Stimulated activated CD4-positive, alpha-beta T cell treated with anti-CD3 and anti-CD28 coated beads, Interleukin-4, amount 100 ng/mL, for 48 hours (primary cell): ENCODE results near the gene GOLGA6C.
"Not testable (repeated sequence)": the region's sequence is repeated elsewhere in the genome, so short reads cannot be mapped to it uniquely, and the experiment has no call there.

Experiments used
- DNase-seq, 2 donors: peaks; one replicate each; pipeline ENCODE4 v3.0.0-alpha.2; 2020; ENCODE audit warnings: low read depth in 2 of 2

Gene GOLGA6C

DNA sequence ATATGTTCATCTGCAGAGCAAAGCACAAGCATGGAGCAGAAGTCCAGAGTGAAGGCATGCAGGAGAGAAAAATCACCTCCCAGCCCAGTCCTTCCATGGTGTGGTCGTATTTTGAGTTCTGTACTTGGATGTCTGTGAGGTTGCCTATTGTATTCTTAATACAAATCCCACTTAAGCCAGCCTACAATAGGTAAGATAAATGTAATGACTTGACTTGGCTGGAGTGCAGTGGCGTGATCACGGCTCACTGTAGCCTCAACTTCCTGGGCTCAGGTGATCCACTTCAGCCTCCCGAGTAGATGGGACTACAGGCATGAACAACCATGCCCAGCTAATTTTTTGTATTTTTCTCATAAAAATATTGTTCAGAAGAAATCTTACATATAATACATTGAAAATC lies 6.8 kb upstream of the GOLGA6C start:
- not testable (repeated sequence) for DNase-seq

- DNase-seq: not testable (repeated sequence)
Measured at GRCh38 chr15:75252285-75252684, 5.8 kb upstream of the GOLGA6C start.

DNA sequence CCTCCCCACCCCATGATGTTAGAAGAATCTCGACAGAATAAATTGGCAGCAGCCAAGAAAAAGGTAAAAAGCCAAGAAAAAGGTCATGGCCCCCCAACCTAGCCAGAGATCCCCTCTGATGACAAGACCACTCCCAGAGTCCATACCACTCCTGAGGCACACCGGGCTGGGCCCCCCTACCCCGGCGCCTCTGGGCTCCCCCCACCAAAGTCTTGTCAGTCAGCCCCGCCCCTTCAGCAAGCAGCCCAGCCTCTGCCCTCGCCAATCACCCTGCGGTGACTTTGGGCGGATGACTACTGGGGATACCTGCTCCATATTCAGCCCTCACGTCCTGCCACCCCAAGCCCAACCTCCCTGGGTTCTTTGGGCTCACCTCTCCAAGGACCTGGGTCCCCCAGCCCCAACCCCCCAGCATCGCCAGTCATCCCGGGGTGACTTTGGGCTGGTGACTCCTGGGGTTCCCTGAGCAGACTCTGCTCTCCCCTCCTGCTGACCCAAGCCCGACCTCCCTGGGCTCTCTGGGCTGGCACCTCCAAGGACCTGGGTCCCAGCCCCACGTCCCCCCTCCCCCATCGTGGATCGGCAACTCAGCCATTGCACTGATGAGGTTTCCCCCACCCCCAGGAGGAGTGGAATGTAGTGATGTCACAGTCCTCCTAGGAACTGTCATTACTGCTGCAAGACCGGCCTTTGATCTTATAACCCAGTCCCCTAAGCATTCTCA lies 648 bp downstream of the GOLGA6C start:
- DNase-seq: not testable (repeated sequence)

- not testable (repeated sequence) for DNase-seq
Measured at GRCh38 chr15:75259873-75260272, 1.7 kb downstream of the GOLGA6C start.

DNA sequence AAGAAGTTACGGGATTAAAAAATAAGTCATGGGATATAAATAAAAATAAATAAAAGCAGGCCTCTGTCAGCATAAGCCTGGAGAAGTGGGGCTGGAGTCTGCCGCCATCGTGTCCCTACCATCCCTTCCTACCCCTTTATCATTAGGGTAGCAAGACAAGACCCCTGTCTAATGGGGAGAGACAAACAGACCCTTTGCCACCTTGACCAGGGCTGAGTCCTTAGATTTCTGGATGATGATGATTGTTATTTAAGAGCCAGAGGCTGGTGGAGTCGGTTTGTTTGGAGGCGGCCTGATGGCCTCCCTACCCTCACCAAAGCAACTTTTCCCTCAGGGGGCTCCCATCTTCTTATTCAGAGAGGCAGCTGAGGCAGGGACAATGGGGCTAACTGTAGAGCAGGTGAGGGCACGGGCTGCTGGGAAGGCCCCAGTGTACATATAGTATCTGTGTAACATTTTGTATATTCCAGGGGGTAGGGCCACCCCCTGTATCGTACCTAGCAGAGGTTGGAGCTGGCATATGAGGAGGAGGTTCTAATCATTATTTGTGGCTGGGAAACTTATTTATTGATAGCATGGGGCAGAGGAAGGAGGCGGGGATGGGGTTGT lies 15.7 kb downstream of the GOLGA6C start:
- DNase-seq: not testable (repeated sequence)

- peak; percentile 51 to 72 for DNase-seq
Measured at GRCh38 chr15:75274509-75275107, 16.5 kb downstream of the GOLGA6C start.

- DNase-seq: not testable (repeated sequence)
Measured at GRCh38 chr15:75275617-75276016, 17.5 kb downstream of the GOLGA6C start.

- not testable (repeated sequence) for DNase-seq
Measured at GRCh38 chr15:75278497-75278896, 20.4 kb downstream of the GOLGA6C start.

DNA sequence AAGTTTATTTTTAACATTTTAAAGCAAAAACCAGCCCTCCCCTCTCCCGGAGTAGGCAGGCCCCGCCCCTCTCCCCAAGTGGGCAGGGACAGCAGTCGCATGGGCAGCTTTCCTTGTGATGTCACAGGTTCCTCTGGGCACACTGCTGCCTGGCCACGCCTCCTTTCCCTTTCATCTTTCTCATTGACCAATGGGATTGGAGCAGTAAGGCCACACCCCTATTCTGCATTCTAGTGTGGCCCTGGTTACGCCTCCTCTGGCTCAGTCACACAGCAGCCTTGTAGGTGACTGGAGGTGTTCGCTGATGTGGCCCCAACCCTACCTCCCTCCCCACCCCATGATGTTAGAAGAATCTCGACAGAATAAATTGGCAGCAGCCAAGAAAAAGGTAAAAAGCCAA lies 24.4 kb downstream of the GOLGA6C start, which contains the start of gene GOLGA6D:
TSS of gene GOLGA6D (plus strand) at position 264 of the 400 bp plus-strand sequence. CDS start at position 305, 41 bp downstream.
- not testable (repeated sequence) for DNase-seq

GRCh38 chr15:75284152-75284551 lies 26.0 kb downstream of the GOLGA6C start:
- not testable (repeated sequence) for DNase-seq

GRCh38 chr15:75293660-75294059 lies 35.5 kb downstream of the GOLGA6C start:
- DNase-seq: not testable (repeated sequence)

DNA sequence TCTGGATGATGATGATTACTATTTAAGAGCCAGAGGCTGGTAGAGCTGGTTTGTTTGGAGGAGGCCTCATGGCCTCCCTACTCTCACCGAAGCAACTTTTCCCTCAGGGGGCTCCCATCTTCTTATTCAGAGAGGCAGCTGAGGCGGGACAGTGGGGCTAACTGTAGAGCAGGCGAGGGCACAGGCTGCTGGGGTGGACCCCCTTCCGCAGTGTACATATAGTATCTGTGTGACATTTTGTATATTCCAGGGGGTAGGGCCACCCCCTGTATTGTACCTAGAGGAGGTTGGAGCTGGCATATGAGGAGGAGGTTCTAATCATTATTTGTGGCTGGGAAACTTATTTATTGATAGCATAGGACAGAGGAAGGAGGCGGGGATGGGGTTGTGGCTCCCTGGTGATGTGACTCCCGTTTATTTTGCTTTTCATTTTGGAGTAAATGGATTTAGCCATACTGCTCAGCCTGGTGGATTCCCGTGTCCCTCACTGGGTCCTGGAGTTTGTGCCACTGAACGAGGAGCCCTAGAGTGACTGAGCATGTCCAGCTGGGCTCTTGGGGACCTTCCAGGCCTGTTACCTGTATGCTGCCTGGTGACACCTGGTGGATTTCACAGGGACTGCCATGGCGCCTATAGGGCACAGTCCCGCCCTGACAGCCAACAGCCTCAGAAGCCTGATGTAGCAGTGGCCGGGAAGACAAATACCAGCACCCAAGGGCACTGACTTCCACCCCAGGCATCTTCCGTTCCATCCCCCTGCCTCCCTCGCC lies 40.6 kb downstream of the GOLGA6C start:
- DNase-seq: not testable (repeated sequence)

DNA sequence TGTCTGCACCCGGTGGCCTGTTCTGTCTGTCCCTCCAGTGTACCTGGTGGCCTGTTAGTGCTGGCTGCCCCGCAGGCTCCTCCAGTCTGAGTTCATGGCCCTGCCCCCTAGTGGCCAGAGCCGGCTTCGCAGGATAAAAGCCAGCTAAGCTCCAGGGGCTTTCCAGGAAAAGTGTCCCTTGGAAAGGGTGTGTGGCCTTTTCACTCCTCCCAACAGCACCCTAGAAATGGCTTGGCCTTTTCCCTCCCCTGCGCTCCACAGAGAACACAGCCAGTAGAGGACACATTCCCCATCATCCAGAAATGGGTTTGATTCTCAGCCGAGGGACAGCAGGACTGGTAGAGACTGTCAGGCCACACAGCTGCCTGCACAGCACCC lies 41.2 kb downstream of the GOLGA6C start:
- peak; percentile 49 to 56 for DNase-seq

DNA sequence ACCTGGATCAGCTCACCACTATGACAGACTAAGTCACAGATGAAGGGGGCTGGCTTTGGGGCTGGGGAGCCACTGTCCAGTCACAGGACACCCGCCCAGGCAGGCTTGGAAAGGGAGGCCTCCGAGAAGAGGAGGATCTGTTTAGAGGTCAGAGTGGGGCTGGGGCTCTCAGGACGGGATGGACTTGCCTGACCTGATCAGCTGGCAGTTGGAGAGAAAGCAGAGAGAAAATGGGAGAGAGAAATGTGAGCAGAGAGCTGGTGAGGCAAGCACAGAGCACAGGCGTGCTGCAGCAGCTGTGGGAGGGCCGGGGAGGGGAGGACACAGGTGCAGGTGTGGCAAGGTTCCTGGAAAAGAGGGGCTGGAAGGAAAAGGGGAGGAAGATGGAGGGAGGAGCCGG lies 41.9 kb downstream of the GOLGA6C start:
- not testable (repeated sequence) for DNase-seq

- DNase-seq: no peak
Measured at GRCh38 chr15:75302318-75302717, 44.2 kb downstream of the GOLGA6C start.

- DNase-seq: not testable (repeated sequence)
Measured at GRCh38 chr15:75302753-75303152, 44.6 kb downstream of the GOLGA6C start.

GRCh38 chr15:75306188-75306587 lies 48.1 kb downstream of the GOLGA6C start:
- no peak for DNase-seq

GRCh38 chr15:75307778-75308390 lies 49.8 kb downstream of the GOLGA6C start:
- DNase-seq: peak; percentile 11 to 17

DNA sequence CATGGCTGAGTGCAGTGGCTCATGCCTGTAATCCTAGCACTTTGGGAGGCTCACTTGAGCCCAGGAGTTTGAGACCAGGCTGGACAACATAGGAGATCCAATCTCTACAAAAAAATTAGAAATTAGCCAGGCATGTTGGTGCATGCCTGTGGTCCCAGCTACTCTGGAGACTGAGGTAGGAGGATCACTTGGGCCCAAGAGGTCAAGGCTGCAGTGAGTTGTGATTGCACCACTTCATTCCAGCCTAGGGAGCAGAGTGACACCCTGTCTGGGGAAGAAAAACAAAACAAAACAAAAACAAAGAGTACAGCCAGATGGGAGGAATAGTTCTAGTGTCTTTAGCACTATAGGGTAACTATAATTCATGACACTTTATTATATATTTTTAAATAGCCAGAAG lies 51.6 kb downstream of the GOLGA6C start:
- no peak for DNase-seq

GRCh38 chr15:75312548-75312947 lies 54.4 kb downstream of the GOLGA6C start:
- not testable (repeated sequence) for DNase-seq

DNA sequence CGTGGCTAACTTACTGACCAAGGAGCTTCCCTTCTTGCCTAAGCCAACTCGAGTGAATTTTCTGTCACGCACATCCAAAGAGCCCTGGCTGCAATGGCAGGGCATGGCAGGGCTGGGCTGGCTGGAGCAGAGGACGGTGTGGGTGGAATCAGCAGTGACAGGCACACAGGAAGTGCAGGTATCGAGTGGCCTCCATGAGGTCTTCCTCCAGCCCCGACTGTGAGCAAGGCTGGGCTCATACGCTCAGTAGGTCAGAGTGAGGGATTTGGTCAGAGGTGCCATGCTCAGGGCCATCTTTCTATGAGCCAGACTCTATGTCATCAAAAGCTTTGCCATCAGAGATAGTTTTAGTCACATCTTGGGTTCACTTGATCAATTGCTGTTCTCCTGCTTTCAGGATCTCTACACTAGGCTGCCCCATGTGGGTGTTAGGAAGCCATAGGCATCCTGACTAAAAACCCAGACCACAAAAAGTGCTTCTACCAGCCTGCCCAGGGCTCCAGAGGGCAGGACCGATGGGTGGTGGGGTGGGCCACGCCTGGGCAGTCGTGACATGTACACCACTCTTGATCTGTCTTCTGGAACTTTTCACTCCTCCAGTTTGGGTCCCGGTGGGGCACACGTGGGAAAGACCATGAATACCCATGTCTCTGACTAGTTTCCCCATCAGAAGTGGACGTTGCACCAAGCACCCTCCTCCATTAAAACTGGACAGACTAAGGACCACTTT lies 55.1 kb downstream of the GOLGA6C start:
- DNase-seq: no peak
